H9 (cell line): Measurements from ENCODE around the gene KIAA1958. TPM values are rescaled to one million over a fixed set of nuclear protein-coding genes. Genes with fewer than 3 reads are reported as not detected.

ENCODE experiments used
- DNase-seq: peaks from one replicate; pipeline ENCODE4 v3.0.0-alpha.2; 2017
- H2AFZ ChIP-seq: one replicate; pipeline ENCODE4 v1.6.1; 2013; ENCODE audit warnings: mild to moderate bottlenecking, low read length, control low read depth, moderate library complexity
- H2AK5ac ChIP-seq: 2 replicates; pipeline ENCODE4 v1.6.1; 2013; ENCODE audit warnings: low read length, control low read depth, mixed read lengths; ENCODE audit not compliant: insufficient read length
- H2BK120ac ChIP-seq: one replicate; pipeline ENCODE4 v1.6.1; 2013; ENCODE audit warnings: low read depth, mild to moderate bottlenecking, low read length, control low read depth, inconsistent platforms; ENCODE audit not compliant: poor library complexity, severe bottlenecking
- H2BK12ac ChIP-seq: 2 replicates; pipeline ENCODE4 v1.6.1; 2013; ENCODE audit warnings: low read length, control low read depth, mixed read lengths, low read depth; ENCODE audit not compliant: insufficient read length
- H2BK15ac ChIP-seq: 2 replicates; pipeline ENCODE4 v1.6.1; 2013; ENCODE audit warnings: low read depth, low read length, control low read depth
- H2BK20ac ChIP-seq: one replicate; pipeline ENCODE4 v1.6.1; 2013; ENCODE audit warnings: low read depth, mild to moderate bottlenecking, low read length, control low read depth, inconsistent platforms; ENCODE audit not compliant: poor library complexity, severe bottlenecking
- H2BK5ac ChIP-seq: 2 replicates; pipeline ENCODE4 v1.6.1; 2013; ENCODE audit warnings: low read length, control low read depth, mixed read lengths; ENCODE audit not compliant: insufficient read length
- H3K14ac ChIP-seq: 2 replicates; pipeline ENCODE4 v1.6.1; 2013; ENCODE audit warnings: low read length, control low read depth; ENCODE audit not compliant: insufficient read depth
- H3K18ac ChIP-seq: 2 replicates; pipeline ENCODE4 v1.6.1; 2013; ENCODE audit warnings: low read depth, mild to moderate bottlenecking, mixed read lengths, low read length, control low read depth; ENCODE audit not compliant: insufficient read length
- H3K23ac ChIP-seq: 2 replicates; pipeline ENCODE4 v1.6.1; 2013; ENCODE audit warnings: low read length, control low read depth, mixed read lengths, low read depth; ENCODE audit not compliant: insufficient read length
- H3K23me2 ChIP-seq: 2 replicates; pipeline ENCODE4 v1.6.1; 2013; ENCODE audit warnings: low read depth, mild to moderate bottlenecking, mixed read lengths, low read length, control low read depth; ENCODE audit not compliant: insufficient read length, poor library complexity, severe bottlenecking
- H3K27ac ChIP-seq: 2 replicates; pipeline ENCODE4 v1.5.1; 2013; ENCODE audit warnings: low read length, control low read depth, mixed read lengths, low read depth; ENCODE audit not compliant: insufficient read length
- H3K27me3 ChIP-seq: 2 replicates; pipeline ENCODE4 v1.6.1; 2013; ENCODE audit warnings: low read length, control low read depth, inconsistent platforms; ENCODE audit not compliant: insufficient read depth
- H3K4ac ChIP-seq: 2 replicates; pipeline ENCODE4 v1.6.1; 2013; ENCODE audit warnings: low read depth, mild to moderate bottlenecking, control low read depth, inconsistent platforms, low read length, moderate library complexity
- H3K4me1 ChIP-seq: 2 replicates; pipeline ENCODE4 v1.6.1; 2013; ENCODE audit warnings: low read length, control low read depth, inconsistent platforms; ENCODE audit not compliant: insufficient read depth
- H3K4me2 ChIP-seq: 2 replicates; pipeline ENCODE4 v1.6.1; 2013; ENCODE audit warnings: low read length, control low read depth, mixed read lengths; ENCODE audit not compliant: insufficient read length, insufficient read depth
- H3K56ac ChIP-seq: 2 replicates; pipeline ENCODE4 v1.6.1; 2013; ENCODE audit warnings: low read depth, mild to moderate bottlenecking, mixed read lengths, low read length, control low read depth; ENCODE audit not compliant: insufficient read length
- H3K79me1 ChIP-seq: 2 replicates; pipeline ENCODE4 v1.6.1; 2013; ENCODE audit warnings: low read depth, mild to moderate bottlenecking, moderate library complexity, low read length, control low read depth, inconsistent platforms; ENCODE audit not compliant: insufficient read depth, poor library complexity, severe bottlenecking
- H3K79me2 ChIP-seq: 2 replicates; pipeline ENCODE4 v1.6.1; 2013; ENCODE audit warnings: low read length, control low read depth, inconsistent platforms; ENCODE audit not compliant: insufficient read depth
- H3K9ac ChIP-seq: 2 replicates; pipeline ENCODE4 v1.6.1; 2013; ENCODE audit warnings: low read length, control low read depth, mixed read lengths; ENCODE audit not compliant: insufficient read length; ENCODE audit errors: extremely low read depth
- H3K9me3 ChIP-seq: one replicate; pipeline ENCODE4 v1.6.1; 2013; ENCODE audit warnings: low read depth, low read length, inconsistent platforms; ENCODE audit not compliant: control insufficient read depth
- H3T11ph ChIP-seq: one replicate; pipeline ENCODE4 v1.6.1; 2013; ENCODE audit warnings: mild to moderate bottlenecking, low read length, control low read depth, inconsistent platforms
- H4K20me1 ChIP-seq: one replicate; pipeline ENCODE4 v1.6.1; 2013; ENCODE audit not compliant: control insufficient read depth, insufficient read length, insufficient read depth
- H4K5ac ChIP-seq: 2 replicates; pipeline ENCODE4 v1.6.1; 2013; ENCODE audit warnings: low read depth, mild to moderate bottlenecking, mixed read lengths, low read length, control low read depth; ENCODE audit not compliant: insufficient read length
- H4K8ac ChIP-seq: replicated peaks from 2 replicates; pipeline ENCODE4 v1.6.1; 2013; ENCODE audit warnings: low read length, control low read depth, mixed read lengths, low read depth; ENCODE audit not compliant: insufficient read length
- H4K91ac ChIP-seq: 2 replicates; pipeline ENCODE4 v1.6.1; 2013; ENCODE audit warnings: low read depth, mild to moderate bottlenecking, moderate library complexity, mixed read lengths, low read length, control low read depth; ENCODE audit not compliant: insufficient read length
- H3K27ac Mint-ChIP-seq, 3 experiments: 2 replicates in 2 of 3; 3 replicates in 1 of 3; pipeline ENCODE4 v1.8.0; 2020 to 2021; ENCODE audit warnings: mixed read lengths in 3 of 3, mild to moderate bottlenecking in 1 of 3, moderate library complexity in 1 of 3
- H3K27me3 Mint-ChIP-seq: 2 replicates; pipeline ENCODE4 v1.8.0; 2021; ENCODE audit warnings: low read depth, mild to moderate bottlenecking, moderate library complexity, mixed read lengths
- H3K36me3 Mint-ChIP-seq, 3 experiments: 2 replicates in 2 of 3; 3 replicates in 1 of 3; pipeline ENCODE4 v1.8.0; 2020 to 2021; ENCODE audit warnings: low read depth in 3 of 3, mixed read lengths in 3 of 3; ENCODE audit not compliant: insufficient read depth in 1 of 3
- H3K4me1 Mint-ChIP-seq, 2 experiments: 2 replicates each; pipeline ENCODE4 v1.8.0; 2020; ENCODE audit warnings: mixed read lengths in 2 of 2
- H3K4me3 Mint-ChIP-seq, 2 experiments: 2 replicates in 1 of 2; 3 replicates in 1 of 2; pipeline ENCODE4 v1.8.0; 2020 to 2021; ENCODE audit warnings: mild to moderate bottlenecking in 2 of 2, mixed read lengths in 2 of 2, moderate library complexity in 1 of 2
- H3K9me3 Mint-ChIP-seq, 2 experiments: 2 replicates in 1 of 2; 3 replicates in 1 of 2; pipeline ENCODE4 v1.8.0; 2020; ENCODE audit warnings: mild to moderate bottlenecking in 2 of 2, mixed read lengths in 2 of 2, moderate library complexity in 1 of 2
- WGBS: extraction: QIAGEN DNeasy Blood & Tissue Kit; methylation state at CpG from one replicate; pipeline ENCODE4 v1.1.7; 2013; ENCODE audit warnings: missing lambda C conversion rate, low lambda C conversion rate, mixed read lengths; ENCODE audit not compliant: insufficient read length; ENCODE audit errors: extremely low coverage; 5-methylcytosine and 5-hydroxymethylcytosine counted together
- total RNA-seq: library from RNA; stranded (reverse); gene quantifications from 2 replicates; pipeline ENCODE4 v1.2.1, GENCODE V29; 2021
- TF ChIP-seq, protein P1 (sequence below): fragments of 200-600 bp; sonication (generic); conservative IDR thresholded peaks from 3 replicates; pipeline ENCODE4 v1.8.0; 2021; ENCODE audit warnings: antibody characterized with exemption, mild to moderate bottlenecking

The KIAA1958 gene
- total RNA-seq, 1 experiment from 2014 or later, result 34.0 TPM

DNA sequence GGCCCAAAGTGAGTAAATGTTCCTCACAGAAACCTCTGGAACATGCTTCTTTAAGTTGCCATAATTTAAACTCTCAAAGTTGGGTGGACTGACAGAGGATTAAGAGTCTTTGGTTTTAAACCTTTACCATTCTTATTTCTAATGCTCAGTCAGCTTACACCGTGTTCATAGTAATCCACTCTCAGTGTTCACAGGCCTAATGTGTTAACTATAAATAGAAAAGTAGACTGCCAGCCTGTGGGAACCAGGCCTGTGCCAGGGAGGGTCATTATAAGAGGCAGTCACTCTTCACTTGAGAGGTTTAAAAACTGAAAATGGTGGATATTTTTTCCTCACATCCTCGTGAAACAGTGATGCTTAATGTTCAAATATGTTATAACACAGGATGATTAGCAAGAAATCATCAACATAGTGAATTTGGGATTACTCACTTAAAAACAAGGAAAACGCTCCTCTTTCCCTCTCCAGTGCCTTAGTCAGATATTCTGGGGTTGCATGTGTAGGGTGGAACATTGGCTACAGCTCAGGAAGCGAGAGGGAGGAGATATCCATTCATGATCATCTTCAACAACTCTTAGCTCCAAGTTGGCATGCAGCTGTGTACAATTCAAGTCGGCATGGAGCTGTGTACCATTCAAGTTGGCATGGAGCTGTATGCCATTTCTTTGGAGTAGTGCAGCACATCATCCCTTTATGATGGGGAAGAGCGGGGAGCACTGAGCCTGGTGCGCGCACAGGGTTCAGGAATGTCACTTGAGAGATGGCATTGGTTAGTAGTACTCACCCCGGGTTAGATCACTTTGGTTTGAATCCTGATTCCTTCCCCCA lies 65.8 kb downstream of the KIAA1958 start:
- H3K27me3 Mint-ChIP-seq, result no peaks in the 10 kb centered on the region
- H3K4me1 Mint-ChIP-seq, result peaks cover 72 to 75% of the 10 kb centered on the region in 2 experiments
- no peak overlapping the region for H4K8ac ChIP-seq
- H3K79me1 ChIP-seq, result peaks cover 3% of the 10 kb centered on the region
- no peak overlapping the region for H3K14ac ChIP-seq
- H3K27ac Mint-ChIP-seq, result peak overlapping the region in 2 of 3 experiments; percentile 17 to 34; a peak in 1 of 7 replicates
- H2AFZ ChIP-seq, result no peak overlapping the region
- H3K36me3 Mint-ChIP-seq, result peaks cover 0 to 11% (median 10%) of the 10 kb centered on the region in 3 experiments; a peak in 6 of 7 replicates
- WGBS, result no CpG with 5 or more reads among the region's 9 CpGs
- no peak overlapping the region for H2BK12ac ChIP-seq
- no peak overlapping the region for H3K56ac ChIP-seq
- H4K20me1 ChIP-seq, result no peaks in the 10 kb centered on the region
- H3K79me2 ChIP-seq, result peaks cover 7% of the 10 kb centered on the region; the same call in 1 of the 2 replicates
- no peak overlapping the region for H3K23ac ChIP-seq
- no peak overlapping the region for H2BK15ac ChIP-seq
- H3K4me1 ChIP-seq, result peaks cover 16% of the 10 kb centered on the region
- no peaks in the 10 kb centered on the region for H3K23me2 ChIP-seq
- no peaks in the 10 kb centered on the region for H3K9me3 ChIP-seq
- H3K27me3 ChIP-seq, result no peaks in the 10 kb centered on the region
- no peak overlapping the region for H4K91ac ChIP-seq
- H3K4ac ChIP-seq, result no peak overlapping the region
- H3K9me3 Mint-ChIP-seq, result peaks cover 3 to 6% of the 10 kb centered on the region in 2 experiments; a peak in 3 of 5 replicates
- no peak overlapping the region for H3T11ph ChIP-seq
- H2BK120ac ChIP-seq, result no peak overlapping the region
- H4K5ac ChIP-seq, result no peak overlapping the region
- H2BK5ac ChIP-seq, result no peak overlapping the region
- TF ChIP-seq, protein P1, sequence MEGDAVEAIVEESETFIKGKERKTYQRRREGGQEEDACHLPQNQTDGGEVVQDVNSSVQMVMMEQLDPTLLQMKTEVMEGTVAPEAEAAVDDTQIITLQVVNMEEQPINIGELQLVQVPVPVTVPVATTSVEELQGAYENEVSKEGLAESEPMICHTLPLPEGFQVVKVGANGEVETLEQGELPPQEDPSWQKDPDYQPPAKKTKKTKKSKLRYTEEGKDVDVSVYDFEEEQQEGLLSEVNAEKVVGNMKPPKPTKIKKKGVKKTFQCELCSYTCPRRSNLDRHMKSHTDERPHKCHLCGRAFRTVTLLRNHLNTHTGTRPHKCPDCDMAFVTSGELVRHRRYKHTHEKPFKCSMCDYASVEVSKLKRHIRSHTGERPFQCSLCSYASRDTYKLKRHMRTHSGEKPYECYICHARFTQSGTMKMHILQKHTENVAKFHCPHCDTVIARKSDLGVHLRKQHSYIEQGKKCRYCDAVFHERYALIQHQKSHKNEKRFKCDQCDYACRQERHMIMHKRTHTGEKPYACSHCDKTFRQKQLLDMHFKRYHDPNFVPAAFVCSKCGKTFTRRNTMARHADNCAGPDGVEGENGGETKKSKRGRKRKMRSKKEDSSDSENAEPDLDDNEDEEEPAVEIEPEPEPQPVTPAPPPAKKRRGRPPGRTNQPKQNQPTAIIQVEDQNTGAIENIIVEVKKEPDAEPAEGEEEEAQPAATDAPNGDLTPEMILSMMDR, result no peak
- H2AK5ac ChIP-seq, result no peak overlapping the region
- no peak overlapping the region for H2BK20ac ChIP-seq
- no peak overlapping the region for H3K4me2 ChIP-seq
- H3K9ac ChIP-seq, result no peak overlapping the region
- no peak overlapping the region for H3K4me3 Mint-ChIP-seq
- H3K27ac ChIP-seq, result no peak overlapping the region
- no peak for DNase-seq
- no peak overlapping the region for H3K18ac ChIP-seq
